Peyer's patch (tissue), 4 donors: Measurements from ENCODE around the gene SIGLEC6. TPM values are rescaled to one million over a fixed set of nuclear protein-coding genes. Genes with fewer than 3 reads are reported as not detected.

Experiments
- DNase-seq, 3 donors: peaks; one replicate each; pipeline ENCODE4 v3.0.0-alpha.2; 2017 to 2019
- H3K27ac ChIP-seq, 4 donors: fragments of 200-600 bp; sonication (generic); one replicate each; pipeline ENCODE4 v1.5.1; 2016 to 2019
- H3K27me3 ChIP-seq, 2 donors: fragments of 200-600 bp; sonication (generic); one replicate each; pipeline ENCODE4 v1.5.1; 2019
- H3K36me3 ChIP-seq, 3 donors: fragments of 200-600 bp; sonication (generic); one replicate each; pipeline ENCODE4 v1.5.1; 2016 to 2019
- H3K4me1 ChIP-seq, 4 donors: fragments of 200-600 bp; sonication (generic); one replicate each; pipeline ENCODE4 v1.5.1; 2016 to 2019
- H3K4me3 ChIP-seq, 4 donors: fragments of 200-600 bp; sonication (generic); 1 replicate in 3 of 4; 2 replicates in 1 of 4; pipeline ENCODE4 v1.5.1; 2016 to 2019; ENCODE audit warnings: mild to moderate bottlenecking in 1 of 4
- H3K9me3 ChIP-seq, 4 donors: fragments of 200-600 bp; sonication (generic); one replicate each; pipeline ENCODE4 v1.5.1; 2016 to 2019; ENCODE audit warnings: mild to moderate bottlenecking in 1 of 4
- CTCF ChIP-seq, 6 experiments: fragments of 450-650 bp in 4 of 6; fragments of 200-600 bp in 2 of 6; sonication (generic) in 1 of 6; IDR thresholded peaks; one replicate each; pipeline ENCODE4 v1.5.1; 2017 to 2019; ENCODE audit warnings: antibody characterized with exemption in 6 of 6, mild to moderate bottlenecking in 3 of 6, moderate library complexity in 1 of 6
- POLR2A ChIP-seq, 2 donors: fragments of 450-650 bp; IDR thresholded peaks; one replicate each; pipeline ENCODE4 v1.5.1; 2017; ENCODE audit warnings: antibody characterized with exemption in 2 of 2, mild to moderate bottlenecking in 2 of 2, moderate library complexity in 2 of 2
- total RNA-seq, 4 donors: library from RNA; depleted of rRNA; stranded (reverse); fragments of >200 nt; gene quantifications; one replicate each; pipeline ENCODE4 v1.1.0, GENCODE V29; 2016

SIGLEC6 gene
- total RNA-seq, 4 donors from 2014 or later = 2.7 to 19.8 (median 6.8) TPM; not detected in 1

GRCh38 chr19:51497666-51498065, 33.8 kb downstream of the SIGLEC6 start:
- Histone ChIP-seq H3K27me3 (no peaks in the 10 kb centered on the region), H3K4me1 (no peaks in the 10 kb centered on the region), H3K4me3 (no peak overlapping the region), H3K27ac (no peak overlapping the region), H3K9me3 (no peaks in the 10 kb centered on the region), H3K36me3 (no peaks in the 10 kb centered on the region)
- TF ChIP-seq POLR2A (IDR thresholded peaks at IDR 0.05) (no peak), CTCF (IDR thresholded peaks at IDR 0.05) (no peak)
- no peak for DNase-seq

- no peak for TF ChIP-seq CTCF (IDR thresholded peaks at IDR 0.05)
- TF ChIP-seq POLR2A (IDR thresholded peaks at IDR 0.05) = no peak
- no peaks in the 10 kb centered on the region for H3K4me1 ChIP-seq
- H3K27me3 ChIP-seq = no peaks in the 10 kb centered on the region
- no peak overlapping the region for H3K4me3 ChIP-seq
- DNase-seq = no peak
- H3K27ac ChIP-seq = no peak overlapping the region
- no peaks in the 10 kb centered on the region for H3K9me3 ChIP-seq
- peaks cover 0 to 7% (median 0%) of the 10 kb centered on the region in 3 donors for H3K36me3 ChIP-seq
Measured at GRCh38 chr19:51493776-51494175, 37.7 kb downstream of the SIGLEC6 start.

- DNase-seq = no peak
- TF ChIP-seq POLR2A (IDR thresholded peaks at IDR 0.05) (no peak), CTCF (IDR thresholded peaks at IDR 0.05) (no peak)
Measured at GRCh38 chr19:51491586-51491985, 39.9 kb downstream of the SIGLEC6 start.

GRCh38 chr19:51490676-51491075, 40.8 kb downstream of the SIGLEC6 start:
- Histone ChIP-seq H3K27ac (no peak overlapping the region), H3K36me3 (peaks cover 0 to 7% (median 0%) of the 10 kb centered on the region in 3 donors), H3K4me1 (no peaks in the 10 kb centered on the region), H3K4me3 (no peak overlapping the region), H3K27me3 (no peaks in the 10 kb centered on the region), H3K9me3 (no peaks in the 10 kb centered on the region)
- no peak for DNase-seq
- TF ChIP-seq POLR2A (IDR thresholded peaks at IDR 0.05) = no peak
- TF ChIP-seq CTCF (IDR thresholded peaks at IDR 0.05) = no peak

More at GRCh38 chr19:51491586-51491985, 39.9 kb downstream of the SIGLEC6 start:
- peaks cover 0 to 7% (median 0%) of the 10 kb centered on the region in 3 donors for H3K36me3 ChIP-seq
- H3K27me3 ChIP-seq = no peaks in the 10 kb centered on the region
- H3K9me3 ChIP-seq = no peaks in the 10 kb centered on the region
- no peak overlapping the region for H3K4me3 ChIP-seq
- no peaks in the 10 kb centered on the region for H3K4me1 ChIP-seq
- H3K27ac ChIP-seq = no peak overlapping the region

GRCh38 chr19:51489113-51489512, 42.4 kb downstream of the SIGLEC6 start:
- TF ChIP-seq CTCF (IDR thresholded peaks at IDR 0.05) (no peak), POLR2A (IDR thresholded peaks at IDR 0.05) (no peak)

GRCh38 chr19:51488491-51488890, 43.0 kb downstream of the SIGLEC6 start:
- no peaks in the 10 kb centered on the region for H3K4me1 ChIP-seq
- no peak overlapping the region for H3K4me3 ChIP-seq
- no peaks in the 10 kb centered on the region for H3K27me3 ChIP-seq
- no peaks in the 10 kb centered on the region for H3K9me3 ChIP-seq
- peaks cover 0 to 11% (median 0%) of the 10 kb centered on the region in 3 donors for H3K36me3 ChIP-seq
- DNase-seq = no peak
- TF ChIP-seq POLR2A (IDR thresholded peaks at IDR 0.05) (no peak), CTCF (IDR thresholded peaks at IDR 0.05) (no peak)
- H3K27ac ChIP-seq = no peak overlapping the region

More at GRCh38 chr19:51489113-51489512, 42.4 kb downstream of the SIGLEC6 start:
- Histone ChIP-seq H3K9me3 (no peaks in the 10 kb centered on the region), H3K36me3 (peaks cover 0 to 7% (median 0%) of the 10 kb centered on the region in 3 donors), H3K27ac (no peak overlapping the region), H3K4me3 (no peak overlapping the region), H3K4me1 (no peaks in the 10 kb centered on the region), H3K27me3 (no peaks in the 10 kb centered on the region)
- DNase-seq = no peak
